Endothelial cell of hepatic sinusoid (primary cell): ENCODE results near the gene COMMD4.
"Not testable (repeated sequence)": the region's sequence is repeated elsewhere in the genome, so short reads cannot be mapped to it uniquely, and the experiment has no call there.

Experiments used
- in situ Hi-C: cut with HindIII; loops from 2 replicates; pipeline ENCODE4 v1.10.0; 2017; ENCODE audit warnings: low sequenced_read_pairs

Gene COMMD4

GRCh38 chr15:75335705-75336355 lies at the start of gene COMMD4:
Gene COMMD4 (plus strand): TSS chr15:75336063. CDS start chr15:75336090, 27 bp downstream.
- in situ Hi-C loops = no loop called here

GRCh38 chr15:75293660-75294059 lies 42.2 kb upstream of the COMMD4 start:
- in situ Hi-C loops = not testable (repeated sequence)

GRCh38 chr15:75298541-75299310 lies 37.1 kb upstream of the COMMD4 start:
- in situ Hi-C loops = not testable (repeated sequence)

- in situ Hi-C loops = not testable (repeated sequence)
Observed at GRCh38 chr15:75299311-75299688, 36.6 kb upstream of the COMMD4 start.

GRCh38 chr15:75300026-75300425 lies 35.8 kb upstream of the COMMD4 start:
- in situ Hi-C loops = loop anchor here (25.0 kb wide), 1 partner anchor 88 kb away; the partner anchor contains the start of gene C15orf39

GRCh38 chr15:75302318-75302717 lies 33.5 kb upstream of the COMMD4 start:
- in situ Hi-C loops = loop anchor here (25.0 kb wide), 1 partner anchor 90 kb away; the partner anchor contains the start of gene C15orf39

GRCh38 chr15:75302753-75303152 lies 33.1 kb upstream of the COMMD4 start:
- in situ Hi-C loops = loop anchor here (25.0 kb wide), 1 partner anchor 90 kb away; the partner anchor contains the start of gene C15orf39

- in situ Hi-C loops = loop anchor here (25.0 kb wide), 1 partner anchor 94 kb away; the partner anchor contains the start of gene C15orf39
Observed at GRCh38 chr15:75306188-75306587, 29.7 kb upstream of the COMMD4 start.

GRCh38 chr15:75307778-75308390 lies 28.0 kb upstream of the COMMD4 start:
- in situ Hi-C loops = loop anchor here (25.0 kb wide), 1 partner anchor 96 kb away; the partner anchor contains the start of gene C15orf39

- in situ Hi-C loops = loop anchor here (25.0 kb wide), 1 partner anchor 97 kb away; the partner anchor contains the start of gene C15orf39
Observed at GRCh38 chr15:75309711-75310110, 26.2 kb upstream of the COMMD4 start.

GRCh38 chr15:75312548-75312947 lies 23.3 kb upstream of the COMMD4 start:
- in situ Hi-C loops = loop anchor here (25.0 kb wide), 1 partner anchor 100 kb away; the partner anchor contains the start of gene C15orf39

- in situ Hi-C loops = loop anchor here (25.0 kb wide), 1 partner anchor 101 kb away; the partner anchor contains the start of gene C15orf39
Observed at GRCh38 chr15:75313116-75313845, 22.6 kb upstream of the COMMD4 start.

GRCh38 chr15:75314552-75315290 lies 21.1 kb upstream of the COMMD4 start:
- in situ Hi-C loops = loop anchor here (25.0 kb wide), 1 partner anchor 102 kb away; the partner anchor contains the start of gene C15orf39

- in situ Hi-C loops = loop anchor here (25.0 kb wide), 1 partner anchor 107 kb away; the partner anchor contains the start of gene C15orf39
Observed at GRCh38 chr15:75319231-75319897, 16.5 kb upstream of the COMMD4 start.

- in situ Hi-C loops = loop anchor here (25.0 kb wide), 1 partner anchor 109 kb away; the partner anchor contains the start of gene C15orf39
Observed at GRCh38 chr15:75321711-75322110, 14.2 kb upstream of the COMMD4 start.

- in situ Hi-C loops = no loop called here
Observed at GRCh38 chr15:75325922-75326321, 9.9 kb upstream of the COMMD4 start.

GRCh38 chr15:75327005-75327404 lies 8.9 kb upstream of the COMMD4 start:
- in situ Hi-C loops = no loop called here

GRCh38 chr15:75327491-75327890 lies 8.4 kb upstream of the COMMD4 start:
- in situ Hi-C loops = no loop called here
